ENCODE data around the gene FAM120AOS. TPM values are rescaled to one million over a fixed set of nuclear protein-coding genes. Genes with fewer than 3 reads are reported as not detected.

Gene FAM120AOS
- total RNA-seq, 1 experiment from 2014 or later: 50.5 TPM

GRCh38 chr9:93468763-93469456 lies 15.5 kb upstream of the FAM120AOS start:
- no peak for TF ChIP-seq CTCF (IDR thresholded peaks at IDR 0.05; ENCODE audit: unreplicated experiment)
- intact Hi-C loops (cut with micrococcal nuclease; ENCODE audit: unreplicated experiment): no loop called here
- peak overlapping the region; percentile 85 for H3K27ac Mint-ChIP-seq (ENCODE audit: unreplicated experiment)

GRCh38 chr9:93467462-93467861 lies 14.1 kb upstream of the FAM120AOS start:
- DNase-seq: peak; percentile 39
- no peak for TF ChIP-seq CTCF (IDR thresholded peaks at IDR 0.05; ENCODE audit: unreplicated experiment)
- intact Hi-C loops (cut with micrococcal nuclease; ENCODE audit: unreplicated experiment): loop anchor here (2.0 kb wide), 1 partner anchor 15 kb away; the partner anchor contains the start of gene FAM120AOS
- peaks cover 22% of the 10 kb centered on the region for H3K36me3 Mint-ChIP-seq (ENCODE audit: insufficient read depth, unreplicated experiment)
- peak overlapping the region; percentile 85 for H3K27ac Mint-ChIP-seq (ENCODE audit: unreplicated experiment)
- H3K4me1 Mint-ChIP-seq (ENCODE audit: low read depth, unreplicated experiment): peaks cover 58% of the 10 kb centered on the region
- CTCF ChIA-PET: interaction anchor here (0.8 to 2.4 kb wide), 2 partner anchors 9 to 14 kb away, joined by 7 read pairs; partner anchors contain the start of gene FAM120AOS
- H3K4me3 Mint-ChIP-seq (ENCODE audit: low read depth, unreplicated experiment): peak overlapping the region; percentile 50
- BruUV-seq (replicated peaks): no TSS peak
- H3K9me3 Mint-ChIP-seq (ENCODE audit: low read depth, unreplicated experiment): no peaks in the 10 kb centered on the region
- H3K27me3 Mint-ChIP-seq (ENCODE audit: unreplicated experiment): no peaks in the 10 kb centered on the region

More at GRCh38 chr9:93468763-93469456, 15.5 kb upstream of the FAM120AOS start:
- peaks cover 18% of the 10 kb centered on the region for H3K36me3 Mint-ChIP-seq (ENCODE audit: insufficient read depth, unreplicated experiment)
- H3K27me3 Mint-ChIP-seq (ENCODE audit: unreplicated experiment): no peaks in the 10 kb centered on the region
- CTCF ChIA-PET: interaction anchor here (2.4 kb wide), 1 partner anchor 15 kb away, joined by 7 read pairs; the partner anchor contains the start of gene FAM120AOS
- DNase-seq: no peak
- peak overlapping the region; percentile 50 for H3K4me3 Mint-ChIP-seq (ENCODE audit: low read depth, unreplicated experiment)
- BruUV-seq (replicated peaks): no TSS peak
- H3K4me1 Mint-ChIP-seq (ENCODE audit: low read depth, unreplicated experiment): peaks cover 52% of the 10 kb centered on the region
- no peaks in the 10 kb centered on the region for H3K9me3 Mint-ChIP-seq (ENCODE audit: low read depth, unreplicated experiment)

- CTCF ChIA-PET: interaction anchor here (0.8 to 2.4 kb wide), 2 partner anchors 9 to 13 kb away, joined by 7 read pairs; partner anchors contain the start of gene FAM120AOS
- Mint-ChIP-seq H3K27me3 (ENCODE audit: unreplicated experiment) (no peaks in the 10 kb centered on the region), H3K4me1 (ENCODE audit: low read depth, unreplicated experiment) (peaks cover 58% of the 10 kb centered on the region), H3K36me3 (ENCODE audit: insufficient read depth, unreplicated experiment) (peaks cover 24% of the 10 kb centered on the region), H3K4me3 (ENCODE audit: low read depth, unreplicated experiment) (peak overlapping the region; percentile 50), H3K9me3 (ENCODE audit: low read depth, unreplicated experiment) (no peaks in the 10 kb centered on the region), H3K27ac (ENCODE audit: unreplicated experiment) (peak overlapping the region; percentile 85)
- BruUV-seq (replicated peaks): no TSS peak
- DNase-seq: no peak
- intact Hi-C loops (cut with micrococcal nuclease; ENCODE audit: unreplicated experiment): loop anchor here (2.0 kb wide), 1 partner anchor 14 kb away; the partner anchor contains the start of gene FAM120AOS
- TF ChIP-seq CTCF (IDR thresholded peaks at IDR 0.05; ENCODE audit: unreplicated experiment): no peak
Measured at GRCh38 chr9:93467062-93467416, 13.7 kb upstream of the FAM120AOS start.

- no peak for DNase-seq
Measured at GRCh38 chr9:93466416-93467061, 13.2 kb upstream of the FAM120AOS start.

More at GRCh38 chr9:93466416-93467061, 13.2 kb upstream of the FAM120AOS start:
- TF ChIP-seq CTCF (IDR thresholded peaks at IDR 0.05; ENCODE audit: unreplicated experiment): no peak
- CTCF ChIA-PET: interaction anchor here (2.4 kb wide), 1 partner anchor 13 kb away, joined by 7 read pairs; the partner anchor contains the start of gene FAM120AOS
- intact Hi-C loops (cut with micrococcal nuclease; ENCODE audit: unreplicated experiment): loop anchor here (2.0 kb wide), 1 partner anchor 14 kb away; the partner anchor contains the start of gene FAM120AOS
- Mint-ChIP-seq H3K9me3 (ENCODE audit: low read depth, unreplicated experiment) (no peaks in the 10 kb centered on the region), H3K36me3 (ENCODE audit: insufficient read depth, unreplicated experiment) (peaks cover 24% of the 10 kb centered on the region), H3K27ac (ENCODE audit: unreplicated experiment) (peak overlapping the region; percentile 85), H3K4me3 (ENCODE audit: low read depth, unreplicated experiment) (peak overlapping the region; percentile 50), H3K27me3 (ENCODE audit: unreplicated experiment) (no peaks in the 10 kb centered on the region), H3K4me1 (ENCODE audit: low read depth, unreplicated experiment) (peaks cover 58% of the 10 kb centered on the region)
- no TSS peak for BruUV-seq (replicated peaks)
